AG09319 (cell line): ENCODE results near the gene LHB.

Source experiments
- DNase-seq: peaks from one replicate; pipeline ENCODE4 v3.0.0-alpha.2; 2010; ENCODE audit warnings: low read depth; ENCODE audit errors: extremely low read depth
- CTCF ChIP-seq: IDR thresholded peaks from 2 replicates; pipeline ENCODE4 v1.5.1; 2011; ENCODE audit warnings: low read depth, mild to moderate bottlenecking, inconsistent platforms, low read length, moderate library complexity

The LHB gene

GRCh38 chr19:49014123-49014869 is 2.6 kb downstream of the LHB start:
- DNase-seq = no peak
- TF ChIP-seq CTCF = no peak

DNA sequence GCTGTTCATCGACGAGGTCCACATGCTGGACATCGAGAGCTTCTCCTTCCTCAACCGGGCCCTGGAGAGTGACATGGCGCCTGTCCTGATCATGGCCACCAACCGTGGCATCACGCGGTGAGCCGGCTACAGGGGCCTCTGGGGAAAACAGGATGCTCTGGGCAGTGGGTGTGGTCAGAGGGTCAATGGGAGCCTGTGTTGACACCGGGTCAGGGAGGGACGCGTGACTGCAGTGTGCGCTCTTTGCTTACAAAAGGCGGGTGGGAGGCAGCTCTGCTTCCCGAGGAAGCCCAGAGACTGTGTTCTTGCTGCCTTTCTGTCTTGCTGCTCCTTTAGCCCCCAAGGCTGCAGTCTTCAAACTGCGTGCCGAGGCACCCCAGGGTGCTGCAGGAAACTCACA is 5.7 kb downstream of the LHB start:
- TF ChIP-seq CTCF = no peak
- DNase-seq = no peak

DNA sequence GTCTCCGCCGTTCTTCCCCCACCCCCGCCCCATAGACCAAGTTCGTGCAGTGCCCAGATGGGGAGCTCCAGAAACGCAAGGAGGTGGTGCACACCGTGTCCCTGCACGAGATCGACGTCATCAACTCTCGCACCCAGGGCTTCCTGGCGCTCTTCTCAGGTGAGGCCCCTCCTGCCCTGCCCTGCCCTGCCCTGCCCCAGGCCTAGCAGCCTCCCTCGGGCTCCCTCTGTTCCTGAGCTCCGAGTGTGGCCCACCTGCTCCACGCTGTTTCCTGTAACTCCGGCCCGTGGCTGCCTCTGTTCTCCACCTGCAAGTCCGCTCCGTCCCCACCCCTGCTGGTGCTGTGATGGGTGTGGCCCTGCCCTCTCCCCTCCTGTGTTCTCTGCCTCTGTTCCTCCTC is 6.4 kb downstream of the LHB start:
- no peak for DNase-seq
- no peak for TF ChIP-seq CTCF

DNA sequence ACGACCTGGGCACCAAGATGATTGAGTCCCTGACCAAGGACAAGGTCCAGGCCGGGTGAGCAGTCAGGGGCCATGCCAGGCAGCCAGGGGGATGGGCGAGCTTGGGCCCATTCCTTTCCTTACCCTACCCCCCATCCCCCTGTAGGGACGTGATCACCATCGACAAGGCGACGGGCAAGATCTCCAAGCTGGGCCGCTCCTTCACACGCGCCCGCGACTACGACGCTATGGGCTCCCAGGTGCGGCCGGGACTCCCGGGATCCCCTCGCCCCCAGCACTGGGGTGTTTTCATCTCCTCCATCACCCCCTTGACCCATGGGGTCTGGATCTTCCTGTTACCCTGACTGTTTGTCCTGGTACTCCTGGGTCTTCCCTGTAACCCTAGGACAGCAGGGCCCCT is 7.1 kb downstream of the LHB start:
- DNase-seq = no peak

GRCh38 chr19:49006905-49007304 is 10.0 kb downstream of the LHB start:
- TF ChIP-seq CTCF = no peak
- DNase-seq = no peak

More for the DNA sequence above, 7.1 kb downstream of the LHB start:
- no peak for TF ChIP-seq CTCF

DNA sequence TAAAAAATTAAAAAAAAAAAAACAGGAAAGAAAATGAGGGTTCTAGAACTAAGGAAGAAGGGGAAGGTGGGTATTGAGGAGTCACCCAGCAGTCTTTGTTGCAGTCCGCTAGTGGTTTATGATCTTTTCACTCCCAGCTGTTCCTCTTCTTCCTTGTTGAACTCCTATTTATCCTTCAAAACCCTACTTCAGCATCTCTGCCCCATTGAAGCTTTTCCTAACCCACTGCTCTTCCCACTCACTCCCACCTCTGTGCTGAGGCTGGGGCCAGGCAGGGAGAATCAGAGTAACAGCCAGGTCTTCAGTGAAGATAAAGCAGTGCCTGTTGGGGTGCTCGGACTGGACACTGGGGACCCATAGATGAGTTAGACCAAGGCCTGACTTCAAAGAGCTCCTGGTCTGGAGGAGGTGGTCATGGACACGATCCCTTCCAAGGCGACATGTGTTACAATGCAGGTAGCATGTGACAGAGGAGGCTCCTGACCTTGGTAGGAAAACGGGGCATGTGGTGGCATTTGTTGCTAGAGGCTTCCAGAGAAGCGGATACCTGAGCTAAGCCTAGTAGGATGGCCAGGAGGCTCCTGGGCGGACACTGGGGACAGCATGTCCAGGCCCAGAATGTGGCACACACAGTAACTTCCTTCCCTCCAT is 11.8 kb downstream of the LHB start:
- DNase-seq = no peak
- no peak for TF ChIP-seq CTCF

- DNase-seq = no peak
- TF ChIP-seq CTCF = no peak
Observed at GRCh38 chr19:49004133-49004532, 12.8 kb downstream of the LHB start.
